Sciatic nerve (tissue), 2 donors: ENCODE data around the gene GPC6. TPM values are rescaled to one million over a fixed set of nuclear protein-coding genes. Genes with fewer than 3 reads are reported as not detected.

ENCODE experiments used
- ATAC-seq: fragments of 200-7000 bp; cut with Tn5 transposase; one replicate; pipeline ENCODE4 v1.9.1; 2020; ENCODE audit warnings: mild to moderate bottlenecking, moderate library complexity
- DNase-seq: peaks from one replicate; pipeline ENCODE4 v3.0.0-alpha.2; 2020; ENCODE audit warnings: low spot score
- intact Hi-C: fragments of 100-400 bp; cut with DNase I; formaldehyde crosslinking; loops from one replicate; pipeline ENCODE4 v1.14.2; 2022
- total RNA-seq: library from RNA; stranded (reverse); fragmentation: NEBNext Ultra II Directional; extraction: Animal tissue kit (Norgen Biotek cat#: 25700); gene quantifications from one replicate; pipeline ENCODE4 v1.2.1, GENCODE V29; 2021
- donor health status: DM: no; HTN: no; CAD: no.
- donor health status: DM: no; HTN: no; CAD: no.

The GPC6 gene
- total RNA-seq, 1 donor from 2014 or later = 37.8 TPM

- peak; percentile 32 for ATAC-seq
Measured at GRCh38 chr13:93262729-93263345, 36.2 kb downstream of the GPC6 start.

DNA sequence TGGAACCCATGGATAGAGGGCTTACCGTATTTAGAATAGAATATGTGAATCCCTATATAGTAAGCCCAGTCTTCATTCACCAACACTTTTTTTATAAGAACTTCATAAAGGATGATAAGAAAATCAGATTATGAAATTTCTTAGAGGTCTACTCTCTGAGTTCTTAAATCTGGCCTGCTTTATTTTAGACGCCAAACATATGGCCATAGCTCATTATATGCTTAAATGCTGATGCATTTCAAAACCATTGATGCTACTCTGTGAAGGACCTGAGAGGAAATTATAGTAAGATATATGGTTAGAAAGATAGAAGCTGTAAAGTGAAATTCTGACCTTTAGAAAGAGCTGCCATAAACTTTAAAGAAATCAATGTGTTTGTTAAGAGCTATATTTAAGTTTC lies 38.3 kb downstream of the GPC6 start:
- ATAC-seq (no peak), DNase-seq (no peak)
- intact Hi-C loops = no loop called here

More at GRCh38 chr13:93262729-93263345, 36.2 kb downstream of the GPC6 start:
- intact Hi-C loops = no loop called here
- DNase-seq = no peak

GRCh38 chr13:93265800-93266199 lies 39.2 kb downstream of the GPC6 start:
- intact Hi-C loops = no loop called here
- no peak for DNase-seq
- ATAC-seq = no peak

DNA sequence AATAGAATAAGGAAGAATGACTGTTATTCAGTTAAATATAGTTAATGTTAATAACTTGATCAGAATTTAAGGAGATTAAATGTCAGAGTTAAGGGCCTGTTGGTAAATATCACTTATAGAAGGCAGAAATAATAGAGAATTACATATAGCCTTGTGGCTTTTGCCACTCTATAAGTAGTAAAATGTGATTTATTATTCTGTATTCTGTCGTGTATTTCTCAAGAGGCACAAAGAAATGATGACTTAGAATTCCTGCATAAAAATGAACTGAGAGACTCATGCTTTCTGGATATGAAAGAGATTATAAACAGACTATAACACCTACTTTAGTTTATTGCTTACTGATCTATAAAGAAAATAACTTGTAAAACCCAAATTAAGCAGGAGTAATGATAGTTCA lies 40.1 kb downstream of the GPC6 start:
- DNase-seq = no peak
- ATAC-seq = no peak
- intact Hi-C loops = no loop called here

DNA sequence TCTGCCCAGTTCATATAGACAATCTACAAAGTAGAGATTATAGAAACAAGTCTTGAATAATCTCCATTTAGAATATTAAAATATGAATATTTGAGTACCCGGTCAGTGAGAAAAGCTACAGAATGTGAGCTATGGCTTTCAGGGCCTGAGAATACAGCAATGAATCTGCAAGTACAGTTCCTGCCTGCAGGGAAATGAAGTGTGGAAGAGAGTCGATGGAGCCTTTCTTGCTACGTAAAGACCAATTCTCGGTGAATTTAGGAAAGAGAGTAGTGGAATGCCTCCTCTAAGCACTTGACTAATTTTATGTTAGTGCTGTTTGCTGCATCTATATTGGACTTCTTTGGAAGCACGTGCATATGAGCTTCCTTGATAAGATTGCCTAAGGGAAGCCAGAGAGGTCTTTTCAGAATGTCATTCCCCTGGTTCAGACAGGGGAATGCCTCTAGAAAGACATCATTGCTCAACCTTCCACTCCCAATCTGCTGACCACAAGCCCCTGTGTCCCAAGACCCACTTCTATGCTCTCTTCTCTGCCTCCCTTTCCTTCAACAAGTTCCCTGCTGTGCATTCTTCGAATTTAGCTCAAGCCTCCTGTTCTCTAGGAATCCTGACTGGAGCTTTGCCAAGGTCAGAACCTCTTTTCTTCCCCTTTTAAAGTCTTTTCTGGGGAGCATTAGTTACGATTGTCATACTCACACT lies 41.9 kb downstream of the GPC6 start:
- intact Hi-C loops = no loop called here
- DNase-seq = no peak

GRCh38 chr13:93270769-93271742 lies 44.4 kb downstream of the GPC6 start:
- ATAC-seq (no peak), DNase-seq (no peak)
- intact Hi-C loops = no loop called here

More for the DNA sequence above, 41.9 kb downstream of the GPC6 start:
- no peak for ATAC-seq

DNA sequence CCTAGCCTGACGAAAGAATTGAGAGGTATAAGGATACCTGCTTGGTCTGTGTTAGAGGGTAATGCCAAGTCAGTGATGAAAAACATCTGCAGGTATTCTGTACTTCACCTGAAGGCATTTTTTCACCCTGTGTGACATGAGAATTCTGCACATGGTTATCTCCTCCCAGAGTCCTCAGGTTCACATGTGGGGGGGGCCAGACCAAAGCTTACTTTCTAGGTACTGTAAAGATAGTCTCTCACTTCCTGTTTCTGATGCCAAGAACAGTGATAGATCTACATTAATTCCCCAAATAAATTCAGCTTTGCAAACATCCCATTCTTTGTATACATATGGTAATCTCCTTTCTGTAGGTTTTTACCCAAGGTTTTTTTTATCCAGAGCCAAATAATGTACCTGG lies 53.4 kb downstream of the GPC6 start:
- DNase-seq (no peak), ATAC-seq (no peak)
- intact Hi-C loops = no loop called here

DNA sequence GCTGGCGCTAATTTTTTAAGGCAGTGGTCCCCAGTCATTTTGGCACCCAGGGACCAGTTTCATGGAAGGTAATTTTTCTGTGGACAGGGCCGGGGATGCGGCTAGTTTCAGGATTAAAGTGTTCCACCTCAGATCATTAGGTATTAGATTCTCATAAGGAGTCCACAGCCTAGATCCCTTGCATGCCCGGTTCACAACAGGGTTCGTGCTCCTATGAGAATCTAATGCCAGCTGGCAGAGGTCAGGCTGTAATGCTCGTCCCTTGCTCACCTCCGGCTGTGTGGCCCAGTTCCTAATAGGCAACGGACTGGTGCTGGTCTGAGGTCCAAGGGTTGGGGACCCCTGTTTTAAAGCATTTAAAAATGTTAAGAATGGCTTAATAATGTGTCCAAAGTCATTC lies 54.1 kb downstream of the GPC6 start:
- intact Hi-C loops = no loop called here
- no peak for DNase-seq
- no peak for ATAC-seq

- intact Hi-C loops = no loop called here
- ATAC-seq (no peak), DNase-seq (no peak)
Measured at GRCh38 chr13:93283255-93283654, 56.6 kb downstream of the GPC6 start.

GRCh38 chr13:93284064-93284463 lies 57.5 kb downstream of the GPC6 start:
- intact Hi-C loops = no loop called here
- no peak for ATAC-seq
- DNase-seq = no peak

GRCh38 chr13:93286047-93286446 lies 59.4 kb downstream of the GPC6 start:
- intact Hi-C loops = no loop called here
- DNase-seq (no peak), ATAC-seq (no peak)

GRCh38 chr13:93289053-93289452 lies 62.4 kb downstream of the GPC6 start:
- ATAC-seq (no peak), DNase-seq (no peak)
- intact Hi-C loops = no loop called here

DNA sequence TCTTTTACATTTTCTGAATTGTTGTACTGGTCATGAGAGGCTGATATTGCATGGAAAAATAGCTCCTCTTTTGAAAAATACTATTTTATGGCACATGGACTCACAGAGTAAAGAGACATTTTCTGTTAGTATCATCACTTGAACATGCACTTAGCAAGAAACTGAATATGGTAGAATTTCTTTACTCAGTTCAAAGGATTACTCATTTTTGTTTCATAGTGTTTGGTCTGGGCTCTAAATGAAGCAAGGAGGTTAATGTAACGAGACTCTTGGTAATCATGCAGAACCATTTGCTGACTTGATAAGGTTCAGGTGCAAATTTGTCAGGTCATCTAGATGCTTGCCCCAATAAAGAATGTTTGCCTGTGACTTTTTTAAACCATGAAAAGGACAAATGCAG lies 63.2 kb downstream of the GPC6 start:
- DNase-seq (no peak), ATAC-seq (no peak)
- intact Hi-C loops = no loop called here

DNA sequence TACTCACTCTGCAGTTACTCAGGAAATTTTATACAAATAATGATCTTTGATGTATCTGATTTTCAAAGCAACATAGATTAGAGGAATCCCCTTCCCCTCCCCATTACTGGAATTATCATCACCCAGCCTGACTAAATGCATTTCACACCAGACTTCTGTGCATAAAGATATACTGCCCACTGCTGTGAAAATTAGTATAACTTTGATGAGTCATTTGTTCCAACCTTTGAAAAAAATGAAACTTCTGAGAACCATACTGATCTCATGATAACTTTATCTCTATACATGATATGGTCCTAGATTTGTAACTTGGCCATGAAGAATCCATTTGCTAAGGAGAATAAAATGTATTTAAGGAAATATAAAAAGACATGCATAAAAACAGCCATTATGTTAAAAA lies 63.9 kb downstream of the GPC6 start:
- ATAC-seq (no peak), DNase-seq (no peak)
- intact Hi-C loops = no loop called here

GRCh38 chr13:93292366-93292765 lies 65.8 kb downstream of the GPC6 start:
- intact Hi-C loops = no loop called here
- no peak for ATAC-seq
- DNase-seq = no peak

DNA sequence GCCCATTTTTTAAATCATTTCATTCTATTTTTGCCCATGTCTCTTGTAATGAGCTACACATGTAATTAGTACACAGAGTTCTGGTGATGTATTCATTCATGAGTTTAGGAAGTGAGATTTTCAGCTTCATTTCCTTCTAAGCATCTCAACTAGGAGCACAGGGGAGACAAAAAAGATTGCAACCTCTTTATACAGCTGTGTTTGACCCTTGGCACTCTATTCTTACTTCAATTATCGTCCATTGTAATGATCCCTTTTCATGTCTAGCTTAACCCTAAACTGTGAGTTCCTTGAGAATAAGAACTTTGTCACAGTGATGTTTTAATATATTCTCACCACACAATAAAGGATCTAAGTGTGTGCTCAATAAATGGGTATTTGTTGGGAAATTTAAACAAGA lies 67.1 kb downstream of the GPC6 start:
- ATAC-seq = no peak
- intact Hi-C loops = no loop called here

DNA sequence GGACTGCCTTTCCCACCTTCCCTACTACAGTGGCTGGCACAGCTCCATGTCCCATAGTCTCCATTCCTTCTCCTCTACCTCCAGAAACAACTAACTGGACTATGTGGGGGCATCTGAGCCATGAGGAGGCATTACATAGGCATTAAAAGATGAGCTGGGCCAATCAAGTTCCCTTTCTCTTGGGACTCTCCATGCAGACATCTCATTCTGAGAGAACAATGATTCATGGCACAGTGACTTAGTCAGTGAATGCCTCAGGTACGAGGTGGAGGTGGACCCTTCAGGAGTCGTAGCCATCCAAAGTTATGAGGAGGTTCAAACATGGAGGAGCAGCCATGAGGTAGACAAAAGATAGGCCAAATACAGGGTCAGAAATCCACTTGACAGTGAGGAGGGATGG lies 70.0 kb downstream of the GPC6 start:
- DNase-seq = no peak
- intact Hi-C loops = no loop called here
- no peak for ATAC-seq

More for the DNA sequence above, 67.1 kb downstream of the GPC6 start:
- no peak for DNase-seq

GRCh38 chr13:93298713-93299112 lies 72.1 kb downstream of the GPC6 start:
- intact Hi-C loops = no loop called here
- ATAC-seq (peak; percentile 28), DNase-seq (no peak)

GRCh38 chr13:93304134-93304533 lies 77.5 kb downstream of the GPC6 start:
- intact Hi-C loops = no loop called here
- DNase-seq = no peak
- no peak for ATAC-seq
